Measurements from ENCODE around the gene CPEB3.

- TF ChIP-seq GATA3 (IDR thresholded peaks at IDR 0.05; ENCODE audit: low read depth, low read length) (no peak), GATA2 (IDR thresholded peaks at IDR 0.05; ENCODE audit: low read depth, low read length) (no peak)
These were observed 52.2 kb downstream of the CPEB3 start for GRCh38 chr10:92238586-92239098.
